Thoracic aorta (tissue), 2 donors: ENCODE results near the gene TRAF1. TPM values are rescaled to one million over a fixed set of nuclear protein-coding genes. Genes with fewer than 3 reads are reported as not detected.

Experiments
- ATAC-seq: fragments of 150-250 bp; one replicate; pipeline ENCODE4 v1.8.0; 2017; ENCODE audit warnings: low read depth; ENCODE audit not compliant: insufficient number of reproducible peaks, low FRiP score
- DNase-seq: peaks from one replicate; pipeline ENCODE4 v3.0.0-alpha.2; 2020; ENCODE audit warnings: low spot score
- H3K27ac ChIP-seq, 2 donors: fragments of 200-600 bp; sonication (generic); 1 replicate in 1 of 2; 2 replicates in 1 of 2; pipeline ENCODE4 v1.5.1; 2016; ENCODE audit warnings: mild to moderate bottlenecking in 2 of 2, moderate library complexity in 2 of 2
- H3K27me3 ChIP-seq: fragments of 200-600 bp; sonication (generic); replicated peaks from 2 replicates; pipeline ENCODE4 v1.6.0; 2016; ENCODE audit warnings: mild to moderate bottlenecking; ENCODE audit not compliant: insufficient read depth
- H3K36me3 ChIP-seq: fragments of 200-600 bp; sonication (generic); one replicate; pipeline ENCODE4 v1.5.1; 2016
- H3K4me1 ChIP-seq, 2 donors: fragments of 200-600 bp; sonication (generic); 1 replicate in 1 of 2; 2 replicates in 1 of 2; pipeline versions ENCODE4 v1.5.1 to v1.6.0; 2016; ENCODE audit warnings: low read depth in 2 of 2, mild to moderate bottlenecking in 1 of 2; ENCODE audit not compliant: control insufficient read depth in 1 of 2
- H3K4me3 ChIP-seq: fragments of 200-600 bp; sonication (generic); 2 replicates; pipeline ENCODE4 v1.5.1; 2016; ENCODE audit warnings: mild to moderate bottlenecking
- H3K9me3 ChIP-seq: fragments of 200-600 bp; sonication (generic); 2 replicates; pipeline ENCODE4 v1.5.1; 2016
- CTCF ChIP-seq: fragments of 200-600 bp; sonication (generic); IDR thresholded peaks from one replicate; pipeline ENCODE4 v1.5.1; 2019; ENCODE audit warnings: antibody characterized with exemption
- total RNA-seq, 2 donors: library from RNA; depleted of rRNA; stranded (reverse); fragments of >200 nt; gene quantifications; one replicate each; pipeline versions ENCODE4 v1.1.0 to v1.2.3, GENCODE V29; 2016

The TRAF1 gene
- total RNA-seq, 2 donors from 2014 or later, result 36.4 to 52.5 TPM

- Histone ChIP-seq H3K9me3 (no peaks in the 10 kb centered on the region), H3K4me1 (peaks cover 44 to 98% of the 10 kb centered on the region in 2 donors), H3K27ac (peak overlapping the region; percentile 29 to 87), H3K27me3 (no peaks in the 10 kb centered on the region), H3K4me3 (no peak overlapping the region), H3K36me3 (no peaks in the 10 kb centered on the region)
- no peak for TF ChIP-seq CTCF
- DNase-seq (no peak), ATAC-seq (no peak)
Measured at GRCh38 chr9:120940573-120940972, 14.0 kb upstream of the TRAF1 start.

GRCh38 chr9:120938851-120939250 lies 12.3 kb upstream of the TRAF1 start:
- Histone ChIP-seq H3K4me3 (no peak overlapping the region), H3K27me3 (no peaks in the 10 kb centered on the region), H3K4me1 (peaks cover 61 to 99% of the 10 kb centered on the region in 2 donors), H3K27ac (peak overlapping the region; percentile 96), H3K36me3 (no peaks in the 10 kb centered on the region), H3K9me3 (no peaks in the 10 kb centered on the region)
- TF ChIP-seq CTCF, result no peak
- DNase-seq (no peak), ATAC-seq (no peak)

- no peaks in the 10 kb centered on the region for H3K36me3 ChIP-seq
- ATAC-seq, result no peak
Measured at GRCh38 chr9:120937596-120937995, 11.0 kb upstream of the TRAF1 start.

DNA sequence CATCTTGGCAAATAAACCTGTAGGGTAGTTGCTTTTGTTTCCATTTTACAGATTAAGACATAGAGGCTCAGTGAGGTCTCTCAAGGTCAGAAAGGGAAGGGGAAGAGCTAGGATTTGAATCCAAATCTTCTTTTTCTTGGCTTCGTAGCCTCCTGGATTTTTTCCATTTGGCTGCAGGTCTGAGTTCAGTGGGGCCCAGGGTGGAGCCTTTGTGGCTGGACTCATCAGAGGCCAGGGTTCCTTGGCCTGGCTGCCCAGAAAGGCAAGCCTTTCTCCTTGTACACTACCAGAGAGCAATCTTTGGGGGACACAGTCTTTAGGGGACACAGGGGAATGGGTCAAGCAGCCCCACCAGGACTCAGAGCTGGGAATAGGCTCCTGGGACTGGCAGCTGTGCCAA lies 10.5 kb upstream of the TRAF1 start:
- no peaks in the 10 kb centered on the region for H3K9me3 ChIP-seq
- H3K4me3 ChIP-seq, result no peak overlapping the region
- TF ChIP-seq CTCF, result no peak
- no peaks in the 10 kb centered on the region for H3K27me3 ChIP-seq
- ATAC-seq, result peak; percentile 8
- peak overlapping the region; percentile 96 for H3K27ac ChIP-seq
- no peak for DNase-seq
- peaks cover 60 to 99% of the 10 kb centered on the region in 2 donors for H3K4me1 ChIP-seq
- H3K36me3 ChIP-seq, result no peaks in the 10 kb centered on the region

More at GRCh38 chr9:120937596-120937995, 11.0 kb upstream of the TRAF1 start:
- H3K9me3 ChIP-seq, result no peaks in the 10 kb centered on the region
- no peak for TF ChIP-seq CTCF
- H3K4me1 ChIP-seq, result peaks cover 60 to 99% of the 10 kb centered on the region in 2 donors
- no peaks in the 10 kb centered on the region for H3K27me3 ChIP-seq
- DNase-seq, result no peak
- H3K27ac ChIP-seq, result peak overlapping the region; percentile 96
- no peak overlapping the region for H3K4me3 ChIP-seq

DNA sequence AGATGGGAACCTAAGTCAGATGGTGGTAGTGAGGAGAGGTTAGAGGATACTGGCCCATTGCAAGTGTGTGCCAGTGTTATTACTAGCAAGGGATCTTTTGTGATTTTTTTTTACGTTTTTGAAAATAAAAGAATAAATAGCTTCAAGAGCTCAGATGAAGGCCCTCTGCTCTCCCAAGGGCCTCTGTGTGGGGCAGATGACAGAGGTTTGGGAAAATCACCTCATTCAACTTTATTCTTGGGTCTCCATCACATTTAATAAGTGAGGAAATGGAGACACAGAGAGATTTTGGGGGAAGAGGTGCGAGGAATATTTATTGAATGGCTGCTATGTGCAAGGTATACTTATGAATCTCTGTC lies 10.1 kb upstream of the TRAF1 start:
- no peak for TF ChIP-seq CTCF

More for the DNA sequence above, 10.1 kb upstream of the TRAF1 start:
- H3K9me3 ChIP-seq, result no peaks in the 10 kb centered on the region
- no peaks in the 10 kb centered on the region for H3K36me3 ChIP-seq
- H3K4me3 ChIP-seq, result no peak overlapping the region
- H3K4me1 ChIP-seq, result peaks cover 62 to 98% of the 10 kb centered on the region in 2 donors
- peak overlapping the region; percentile 96 for H3K27ac ChIP-seq
- DNase-seq (no peak), ATAC-seq (no peak)
- no peaks in the 10 kb centered on the region for H3K27me3 ChIP-seq
